GM21576 (cell line): ENCODE measurements around the gene UBXN6.
A peak's percentile ranks its signal among the peaks of the same experiment; 100 is the strongest.

Experiments
- ATAC-seq: cut with Tn5 transposase; IDR thresholded peaks from one replicate; pipeline ENCODE4 v1.9.1; 2021; ENCODE audit warnings: mild to moderate bottlenecking, moderate library complexity; ENCODE audit not compliant: unreplicated experiment

UBXN6 gene

DNA sequence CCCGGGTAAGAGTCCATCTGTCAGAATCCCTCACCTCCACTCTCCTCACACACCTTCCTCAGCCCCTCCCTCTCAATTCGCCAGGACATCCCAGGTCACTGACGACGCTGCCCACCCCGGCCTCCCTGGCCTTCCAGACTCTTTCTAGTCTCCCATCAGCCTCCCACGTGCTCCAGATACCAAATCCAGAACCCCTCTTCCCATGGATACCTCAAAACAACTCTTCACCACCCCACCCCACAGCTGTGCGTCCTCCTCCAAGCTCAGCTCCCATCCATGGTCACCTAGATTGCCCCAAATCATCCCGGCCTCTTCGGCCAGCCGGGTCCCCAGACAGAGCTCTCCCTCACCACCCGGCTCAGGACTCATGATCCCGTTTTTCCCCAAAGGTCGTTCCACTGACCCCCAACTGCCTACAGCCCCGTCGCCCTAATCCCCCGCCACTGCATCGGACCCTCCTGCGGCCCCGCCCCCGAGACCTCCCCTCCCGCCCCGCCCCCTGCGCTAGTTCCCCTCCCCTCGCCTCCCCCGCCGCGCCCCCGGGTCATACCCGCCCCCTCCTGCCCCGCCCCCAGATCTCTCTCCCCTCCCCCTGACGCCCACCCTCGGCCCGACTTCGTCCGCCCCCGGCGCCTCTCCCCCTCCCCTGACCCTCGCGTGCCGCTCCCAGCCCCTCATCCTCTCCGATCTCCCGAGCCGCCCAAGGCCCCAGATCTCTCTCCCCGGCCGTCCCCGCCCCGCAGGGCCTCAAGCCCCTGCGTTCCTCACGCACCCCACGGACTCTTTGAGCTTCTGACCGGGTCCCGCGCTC, 546 bp downstream of the UBXN6 start:
- peak; percentile 3 for ATAC-seq

DNA sequence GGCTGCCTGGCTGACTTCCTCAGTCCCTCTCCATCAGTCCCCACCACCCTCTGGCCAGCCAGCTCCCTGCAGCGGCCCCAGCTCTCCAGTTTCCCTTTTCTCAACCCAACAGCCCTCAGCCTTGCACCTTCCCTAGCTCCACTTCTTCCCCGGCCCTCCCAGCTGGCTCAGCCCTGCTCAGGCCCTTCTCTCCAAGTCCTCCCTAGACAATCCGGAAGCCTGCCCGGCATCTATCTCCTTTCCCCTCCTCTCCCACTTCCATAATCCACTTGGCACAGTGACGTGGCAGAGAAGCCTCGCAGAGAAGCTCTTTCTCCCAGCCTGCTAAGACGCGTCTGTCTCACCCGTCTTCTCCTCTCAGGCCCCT, 1.1 kb downstream of the UBXN6 start:
- no peak for ATAC-seq

DNA sequence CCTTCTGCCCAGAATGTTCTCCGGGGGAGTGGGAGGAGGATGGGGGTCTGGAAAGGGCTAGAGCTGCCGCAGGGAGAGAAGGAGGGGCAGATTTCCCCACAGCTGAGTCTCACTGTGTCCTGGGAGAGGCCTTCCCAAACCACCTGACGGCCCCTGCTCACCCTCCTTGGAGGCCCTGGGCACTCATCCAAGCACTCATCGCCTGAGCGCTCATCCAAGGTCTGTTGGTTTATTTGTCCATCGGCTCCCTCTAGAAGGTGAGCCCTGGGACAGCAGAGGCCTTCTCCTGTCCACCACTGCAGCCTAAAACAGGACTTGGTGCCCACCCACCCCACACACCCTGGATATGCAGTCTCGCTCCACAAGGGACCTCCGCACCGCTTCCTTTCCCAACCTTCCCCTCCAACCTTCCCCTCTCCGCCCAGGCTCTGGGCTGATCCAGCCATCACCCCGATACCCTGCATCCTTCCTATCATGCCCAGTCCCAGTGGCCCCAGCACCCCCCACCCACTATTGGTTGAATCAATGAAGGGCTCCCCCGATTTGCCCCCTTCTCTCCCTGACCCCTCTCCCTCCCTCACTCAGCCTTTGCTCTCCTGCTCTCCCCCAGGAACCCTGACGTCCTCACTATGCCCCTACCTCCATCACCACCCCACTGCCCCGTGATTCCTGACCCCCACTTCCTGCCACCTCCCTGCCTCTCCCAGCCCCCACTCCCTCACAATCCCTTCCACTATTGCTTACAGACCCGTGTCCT, 1.7 kb downstream of the UBXN6 start:
- ATAC-seq, result no peak

DNA sequence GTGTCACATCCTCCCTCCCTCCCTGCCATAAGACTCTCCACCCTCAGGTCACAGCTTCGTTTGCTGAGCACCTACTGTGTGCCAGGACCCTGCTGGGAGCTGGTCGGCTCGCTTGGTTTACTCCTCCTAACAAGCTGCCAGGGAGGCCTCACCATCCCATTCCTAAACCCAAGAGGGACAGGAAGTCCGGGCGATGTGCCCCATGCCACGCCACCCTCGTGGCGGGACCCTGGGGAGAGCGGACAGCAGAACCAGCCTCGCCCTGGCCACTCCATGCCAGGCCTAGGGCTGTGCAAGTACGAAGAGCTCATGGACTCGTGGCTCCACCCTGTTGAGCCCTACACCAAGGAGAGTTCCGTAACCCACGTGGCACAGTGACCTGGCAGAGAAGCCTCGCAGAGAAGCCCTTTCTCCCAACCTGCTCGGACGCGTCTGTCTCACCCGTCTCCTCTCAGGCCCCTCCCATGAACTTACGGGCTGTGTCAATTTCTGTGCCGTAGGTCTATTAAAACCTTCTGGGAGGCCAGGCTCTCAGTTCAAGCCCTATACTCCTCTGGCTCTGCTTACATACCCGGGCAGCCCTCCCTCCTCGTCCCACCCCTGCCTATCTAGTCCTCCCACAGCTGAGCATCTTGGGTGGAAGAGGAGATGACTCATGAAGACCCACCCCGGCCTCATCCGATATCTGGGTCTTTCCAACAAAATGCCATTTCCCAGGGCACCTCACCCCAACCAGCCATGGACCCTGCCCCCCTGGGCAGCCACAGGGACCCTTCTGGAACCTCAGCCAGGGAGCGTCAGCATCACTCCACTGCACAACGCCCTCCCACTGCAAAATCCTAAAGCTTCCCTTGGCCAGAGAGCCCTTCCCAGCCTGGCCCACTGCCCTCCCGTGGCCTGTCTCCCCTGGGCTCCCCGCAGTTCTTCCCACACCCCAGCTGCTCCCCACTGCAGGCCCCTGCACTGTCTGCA, 2.6 kb downstream of the UBXN6 start:
- no peak for ATAC-seq

DNA sequence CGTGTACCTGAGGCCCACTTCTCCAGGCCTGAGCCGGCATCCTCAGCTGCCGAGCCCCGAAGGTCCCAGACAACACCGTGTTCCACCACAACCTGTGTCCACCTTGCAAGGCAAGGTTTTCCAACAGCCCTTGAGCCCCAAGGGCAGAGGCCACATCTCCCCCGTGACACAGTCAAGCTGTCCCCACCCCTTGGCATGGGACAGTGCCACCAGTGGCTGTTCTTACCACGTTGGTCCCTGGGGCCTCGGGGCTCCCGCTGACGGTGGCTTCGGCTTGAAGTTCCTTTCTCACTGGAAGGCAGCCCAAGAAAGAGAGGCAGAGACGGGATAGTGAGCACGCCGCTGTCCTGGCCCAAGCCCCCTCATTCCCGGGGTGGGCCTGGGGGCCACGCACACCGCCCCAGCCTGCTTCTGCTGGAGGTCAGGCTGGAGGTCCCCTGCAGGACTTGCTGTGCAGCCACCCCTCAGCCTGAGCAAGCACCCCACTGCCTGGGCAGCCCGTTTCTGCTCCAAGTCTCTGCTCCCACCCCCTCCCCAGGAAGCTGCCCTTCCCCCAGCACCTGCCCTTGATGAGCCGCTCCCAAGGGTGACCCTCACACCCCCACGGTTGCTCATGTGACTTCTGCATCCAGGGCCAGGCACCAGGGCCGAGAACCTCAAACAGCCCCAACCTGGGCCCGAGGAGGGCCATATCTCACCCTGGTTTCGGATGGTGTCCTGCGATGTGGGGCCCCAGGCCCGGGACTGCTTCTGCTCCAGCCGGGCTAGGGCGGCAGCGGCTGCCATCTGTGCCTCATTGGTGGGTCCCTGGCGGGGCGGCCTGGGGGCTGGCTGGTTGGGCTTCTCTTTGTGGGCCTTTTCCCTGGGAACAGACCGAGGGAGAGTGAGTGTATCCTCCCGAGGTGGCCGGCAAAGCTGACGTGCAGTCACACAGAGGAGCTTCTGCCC, 4.1 kb downstream of the UBXN6 start:
- no peak for ATAC-seq

DNA sequence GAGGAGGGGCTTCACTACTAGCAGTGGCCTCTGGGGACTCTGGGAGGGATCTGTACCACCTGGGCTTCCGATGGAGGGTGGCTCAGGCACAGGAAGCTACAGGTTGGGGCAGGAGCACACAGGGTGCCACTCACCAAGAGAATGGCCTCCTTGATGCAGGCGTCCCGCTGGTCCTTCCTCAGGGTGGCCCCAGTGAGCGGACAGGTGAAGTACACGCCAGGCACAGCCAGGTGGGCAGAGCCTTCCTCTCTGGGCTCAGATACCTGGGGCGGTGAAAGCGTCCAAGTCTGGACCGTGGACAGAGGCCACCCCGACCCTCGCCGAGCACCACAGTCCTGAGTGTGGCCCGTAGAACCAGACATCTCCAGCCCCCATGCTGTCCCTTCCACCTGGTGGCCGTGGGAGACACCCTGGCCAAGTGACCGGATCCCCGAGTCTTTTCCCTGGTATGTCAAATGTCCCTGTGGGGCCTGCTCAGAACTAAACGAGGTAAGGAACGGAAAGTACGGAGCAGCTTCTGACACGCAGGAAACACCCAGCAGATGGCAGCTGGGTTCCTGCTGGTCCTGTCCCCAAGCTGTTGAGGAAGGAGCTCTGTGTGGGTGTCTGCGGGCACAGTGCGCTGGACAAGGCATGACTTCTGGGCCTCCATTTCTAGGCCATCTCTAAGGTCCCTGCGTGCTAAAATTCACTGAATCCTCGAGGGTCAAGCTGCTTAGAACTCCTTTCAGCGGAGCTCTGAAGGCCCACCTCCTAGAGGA, 5.2 kb downstream of the UBXN6 start:
- ATAC-seq, result no peak

DNA sequence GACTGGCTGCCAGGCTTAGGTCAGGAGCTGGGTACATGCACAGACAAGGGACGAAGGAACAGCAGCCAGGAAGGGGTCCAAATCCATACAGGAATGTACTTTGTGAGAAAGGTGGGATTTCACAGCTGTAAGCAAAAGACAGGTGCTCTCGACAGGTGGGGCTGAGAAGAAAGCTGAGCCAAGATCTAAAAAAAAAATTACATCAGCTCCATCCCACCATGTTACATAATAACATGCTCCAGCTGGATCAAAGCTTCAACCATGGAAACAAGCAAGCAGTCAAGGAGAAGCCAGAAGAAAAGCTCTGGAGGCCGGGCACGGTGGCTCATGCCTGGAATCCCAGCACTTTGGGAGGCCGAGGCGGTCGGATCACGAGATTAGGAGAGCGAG, 8.0 kb downstream of the UBXN6 start:
- ATAC-seq, result no peak

DNA sequence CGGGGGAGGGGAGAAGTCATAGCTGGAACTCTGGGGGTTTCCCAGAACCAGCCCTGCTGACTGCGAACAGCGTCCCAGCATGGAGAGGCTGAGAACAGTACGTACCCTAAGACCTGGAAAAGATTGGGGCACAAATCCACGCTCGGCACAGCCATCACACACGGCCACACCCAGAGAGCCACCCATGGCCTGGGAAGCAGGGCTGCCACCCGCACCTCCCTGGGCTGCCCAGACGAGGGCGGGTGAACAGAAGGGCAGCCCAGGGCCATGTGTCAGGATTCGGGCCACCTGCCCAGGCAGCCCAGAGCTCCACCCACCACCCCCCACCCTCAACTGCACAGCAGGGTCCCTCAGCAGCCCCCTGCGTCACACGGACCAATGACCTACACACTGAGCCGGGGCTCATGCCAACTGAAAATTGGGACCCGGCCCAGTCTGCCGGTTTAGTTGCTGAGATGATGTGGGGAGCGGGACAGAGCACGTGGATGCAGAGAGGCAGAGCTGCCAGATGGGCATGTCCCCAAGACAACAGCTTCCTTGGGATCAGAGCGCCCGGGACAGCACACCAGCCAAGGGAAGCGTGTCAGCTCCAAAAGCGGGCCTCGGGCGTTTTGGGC, 8.5 kb downstream of the UBXN6 start:
- no peak for ATAC-seq

DNA sequence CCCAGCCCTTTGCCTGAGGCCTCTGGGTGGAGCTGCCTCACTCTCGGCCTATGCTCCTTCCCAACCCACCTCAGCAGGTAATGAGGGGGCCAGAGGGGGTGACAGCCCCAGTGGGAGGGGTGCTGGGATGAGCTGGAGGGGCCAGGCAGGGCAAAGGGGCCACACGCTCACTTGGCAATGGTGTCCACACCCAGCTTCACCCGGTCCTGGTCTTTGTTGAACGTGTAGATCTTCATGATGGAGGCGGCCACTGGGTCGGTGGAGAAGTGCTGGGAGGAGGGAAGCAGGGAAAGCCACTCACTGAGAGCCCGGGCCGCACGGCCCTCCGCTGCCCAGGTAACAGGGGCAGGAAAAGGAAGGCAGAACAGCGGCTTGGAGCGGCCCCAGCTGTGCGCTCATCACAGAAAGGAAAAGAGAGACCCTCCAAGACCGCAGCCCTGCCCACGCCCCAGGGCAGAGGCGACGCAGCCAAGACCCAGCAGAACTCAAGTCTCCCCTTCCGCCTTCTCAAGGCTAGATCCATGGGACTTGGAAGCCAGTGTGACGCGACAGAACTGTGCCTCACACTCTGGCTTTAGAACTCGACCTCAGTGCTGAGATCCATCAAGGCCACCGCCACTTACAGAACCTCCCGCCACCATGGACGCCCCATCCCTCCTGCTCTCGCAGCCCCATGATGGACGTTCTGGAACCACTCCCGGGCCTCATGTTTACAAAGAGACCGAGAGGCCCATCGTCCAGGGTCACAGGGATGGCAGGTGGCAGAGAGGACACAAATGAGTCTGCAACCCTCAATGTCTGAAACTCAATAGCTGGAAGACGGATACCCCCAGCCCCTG, 9.2 kb downstream of the UBXN6 start:
- no peak for ATAC-seq

DNA sequence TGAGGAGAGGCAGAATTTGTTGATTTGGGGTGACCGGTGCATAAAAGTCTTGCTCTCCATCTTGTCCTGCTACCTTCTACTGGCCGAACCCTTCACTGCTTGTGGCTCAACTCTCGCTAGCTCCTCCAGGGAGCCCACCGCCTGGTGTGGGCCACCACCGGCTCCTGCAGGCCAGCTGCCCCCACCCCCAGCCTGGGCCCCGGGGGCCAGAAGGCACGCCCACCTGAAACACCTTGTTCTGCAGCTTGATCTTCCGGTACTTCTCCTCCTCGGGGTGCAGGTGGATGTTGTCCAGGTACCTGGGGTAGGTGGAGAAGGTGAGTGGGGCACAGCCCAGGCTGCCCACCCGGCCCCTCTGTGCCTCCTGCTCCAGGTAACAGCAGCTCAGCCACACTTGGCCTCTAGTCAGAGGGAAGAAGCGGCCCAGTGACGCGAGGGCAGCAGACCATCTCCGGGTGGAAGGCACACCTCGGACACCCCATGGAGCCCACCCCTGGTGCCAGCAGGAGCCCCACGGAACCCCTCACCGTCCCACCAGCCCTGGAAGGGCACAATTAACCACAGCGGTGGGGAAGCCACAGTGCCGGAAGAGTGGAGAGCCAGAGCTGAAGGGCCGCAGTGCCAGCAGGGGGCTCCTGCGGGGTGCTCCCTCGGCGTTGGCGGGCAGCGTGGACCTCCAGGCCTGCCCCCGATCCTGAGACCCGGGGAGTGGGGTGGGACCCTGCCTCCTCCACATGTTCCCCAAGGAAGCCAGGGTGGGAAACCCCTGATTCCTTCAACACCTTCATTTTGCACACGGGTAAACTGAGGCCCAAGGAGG, 10.1 kb downstream of the UBXN6 start:
- ATAC-seq, result no peak

DNA sequence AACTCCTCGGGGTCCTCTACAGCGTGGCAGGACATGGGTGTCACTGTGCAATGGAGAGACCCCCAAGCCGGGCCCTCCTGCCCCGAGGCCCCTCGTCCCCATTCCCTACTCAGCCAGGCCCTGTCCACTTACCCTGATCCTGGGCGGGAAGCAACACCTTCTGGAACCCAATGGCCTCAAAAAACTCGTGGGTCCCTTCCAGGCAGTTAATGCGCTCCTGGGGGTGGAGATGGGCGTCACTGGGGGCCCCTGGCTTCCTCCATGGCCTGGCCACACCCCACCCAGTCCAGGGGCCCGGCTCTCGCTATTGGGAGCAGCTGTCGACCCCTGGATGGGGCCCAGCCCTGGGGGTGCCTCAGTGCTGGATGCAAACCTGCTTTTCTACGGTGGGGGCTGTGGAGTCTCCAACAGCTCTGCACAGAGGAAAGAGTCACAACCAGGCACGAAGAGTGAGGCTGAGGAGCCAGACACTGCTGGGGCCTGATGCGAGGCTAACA, 10.8 kb downstream of the UBXN6 start:
- ATAC-seq, result no peak

DNA sequence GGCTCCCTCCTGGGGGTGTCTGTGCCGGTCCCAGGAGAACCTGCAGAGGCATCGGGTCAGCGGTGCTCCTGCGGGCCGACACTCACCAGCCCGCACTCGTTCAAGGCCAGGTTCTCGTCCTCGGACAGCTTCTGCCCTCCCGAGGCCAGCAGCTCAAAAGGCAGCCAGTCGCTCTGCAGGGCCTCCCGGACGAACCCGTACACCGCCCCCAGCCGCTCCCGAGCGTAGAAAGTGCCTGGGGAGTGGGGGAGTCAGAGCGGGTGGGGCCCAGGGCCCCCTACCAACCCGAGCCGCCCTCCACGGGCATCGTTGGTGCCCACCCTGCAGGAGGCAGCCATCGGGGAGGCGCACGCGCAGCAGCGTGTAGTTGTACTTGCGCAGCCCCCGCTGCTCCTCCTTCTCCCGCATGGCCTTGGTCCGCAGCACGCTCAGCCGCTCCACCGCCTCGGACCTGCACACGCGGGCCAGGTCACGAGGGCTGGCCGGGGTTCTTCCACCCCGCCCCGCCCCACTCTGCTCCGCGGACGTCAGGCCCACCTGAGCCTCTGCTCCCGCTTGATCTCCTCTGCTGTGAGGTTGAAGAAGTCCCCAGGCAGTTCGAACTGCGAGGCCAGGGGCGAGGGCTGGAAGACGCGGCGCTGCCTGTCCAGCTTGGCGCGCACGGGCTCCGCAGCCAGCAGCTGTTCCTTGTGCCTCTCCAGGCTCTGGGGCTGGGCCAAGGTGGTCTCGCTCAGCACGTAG, 11.5 kb downstream of the UBXN6 start:
- no peak for ATAC-seq

DNA sequence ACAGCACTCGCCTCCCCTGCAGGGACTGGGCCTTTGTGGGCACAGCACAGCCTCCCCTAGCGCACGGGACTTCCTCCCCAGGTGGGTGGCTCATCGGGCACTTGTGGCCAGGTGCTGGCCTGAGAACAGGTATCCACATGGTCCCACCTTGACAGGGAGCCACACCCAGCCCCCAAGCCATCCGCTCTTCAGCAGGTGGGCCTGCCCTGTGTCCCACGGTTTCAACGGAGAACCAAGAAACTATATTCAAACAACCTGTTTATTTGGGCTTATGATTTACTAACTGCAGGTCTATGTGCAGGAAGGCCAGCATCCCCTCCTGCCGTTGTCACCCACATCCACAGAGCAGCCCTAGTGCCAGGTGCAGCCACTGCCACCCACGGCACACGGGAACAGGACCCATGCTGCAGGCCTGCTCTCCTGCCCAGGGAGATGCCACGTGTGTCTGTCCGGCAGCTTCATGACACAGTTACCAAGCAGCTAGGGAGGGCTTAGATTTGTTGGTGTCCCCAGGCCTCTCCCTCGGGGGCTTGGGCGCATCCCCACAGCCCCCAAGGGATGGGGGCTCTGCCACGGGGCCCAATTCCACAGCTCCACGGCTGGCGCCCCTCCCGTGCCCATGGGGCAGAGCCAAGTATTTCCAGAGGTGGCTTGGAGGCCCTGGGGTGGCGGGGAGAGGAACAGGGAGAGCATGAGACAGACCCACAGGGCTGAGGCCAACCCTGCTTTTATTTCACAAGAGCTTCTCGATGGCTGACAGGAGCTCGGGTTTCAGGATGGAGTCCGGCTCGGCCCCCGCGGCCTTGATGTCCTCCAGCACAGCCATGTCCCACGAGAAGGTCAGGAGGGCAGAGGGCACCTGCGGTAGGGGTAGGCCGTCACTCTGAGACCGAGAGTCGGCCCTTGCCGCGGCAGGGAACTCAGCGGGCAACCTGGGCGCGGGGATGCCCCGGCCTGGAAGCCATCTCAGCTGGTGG, 12.5 kb downstream of the UBXN6 start:
- no peak for ATAC-seq

DNA sequence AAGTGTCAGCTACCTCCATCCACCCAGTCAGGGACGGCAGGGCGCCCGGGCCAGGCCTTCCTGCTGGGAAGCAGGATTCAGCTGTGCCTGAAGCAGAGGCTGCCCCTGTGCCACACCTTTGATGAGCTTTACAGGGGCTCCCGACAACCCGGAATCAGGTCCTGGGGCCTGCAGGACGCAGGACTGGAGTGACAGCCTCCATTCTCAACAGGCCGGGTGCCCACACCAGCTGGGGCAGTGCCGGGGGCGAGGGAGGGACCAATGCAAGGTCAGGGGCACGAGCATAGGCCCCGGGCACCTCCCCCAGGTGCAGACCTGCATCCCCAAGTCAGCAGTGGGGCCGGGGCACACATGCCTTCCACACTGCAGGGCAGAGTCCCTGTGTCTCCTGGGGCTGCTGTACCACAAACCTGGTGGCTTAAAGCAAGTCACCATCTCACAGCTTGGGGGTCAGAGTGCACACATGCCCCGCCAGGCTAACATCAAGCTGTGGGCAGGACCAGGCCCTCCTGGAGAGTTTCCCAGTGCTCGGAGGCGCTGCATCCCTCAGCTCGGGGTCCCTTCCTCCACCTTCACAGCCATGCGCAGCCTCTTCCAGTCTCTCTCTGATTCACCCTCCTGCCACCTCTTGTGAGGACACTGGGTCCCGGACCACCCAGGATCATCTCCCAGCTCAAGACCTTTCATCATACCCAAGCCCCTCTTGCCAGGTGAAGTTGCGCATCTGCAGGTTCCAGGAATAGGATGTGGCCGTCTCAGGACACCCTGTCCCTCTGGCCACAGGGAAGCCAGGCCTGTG, 13.4 kb downstream of the UBXN6 start:
- no peak for ATAC-seq
